ENCODE measurements around the gene SPC24. TPM values are rescaled to one million over a fixed set of nuclear protein-coding genes. Genes with fewer than 3 reads are reported as not detected.

SPC24 gene
- total RNA-seq, 1 experiment from 2014 or later: 50.6 TPM

DNA sequence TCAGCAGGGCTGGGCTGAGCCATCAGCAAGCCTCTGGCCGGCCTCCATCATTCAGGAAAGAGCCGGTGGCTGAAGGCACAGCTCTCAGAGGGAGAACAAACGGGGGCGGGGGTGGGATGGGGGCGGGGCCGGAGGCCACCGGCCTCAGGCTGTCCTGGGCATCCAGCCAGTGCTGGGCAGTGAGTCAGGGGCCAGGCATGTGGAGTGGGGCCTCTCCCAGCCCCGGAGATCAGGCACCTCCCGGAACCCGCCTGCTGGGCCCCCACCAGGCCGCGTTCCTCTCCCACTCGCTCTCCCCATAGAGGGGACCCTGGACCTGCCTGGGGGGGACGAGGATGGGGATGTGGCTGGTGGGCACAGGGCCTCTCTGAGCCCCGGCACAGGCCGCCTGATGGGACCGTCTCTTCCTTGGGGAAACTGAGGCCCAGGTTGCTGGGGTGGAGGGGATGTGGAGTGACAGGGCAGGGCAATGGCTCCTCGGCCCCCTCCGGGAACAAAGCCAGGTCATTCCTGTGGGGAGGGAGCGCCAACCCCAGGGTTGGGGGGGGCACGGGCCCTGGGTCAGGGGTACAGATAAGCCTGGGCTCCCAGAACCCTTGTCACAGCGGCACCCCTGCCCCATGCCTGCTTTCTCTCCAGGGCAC, 12.9 kb downstream of the SPC24 start:
- Histone ChIP-seq H3K27ac (ENCODE audit: low read length) (peak overlapping the region; percentile 97), H3K36me3 (ENCODE audit: control insufficient read depth, insufficient read depth, low read length) (no peaks in the 10 kb centered on the region), H3K27me3 (ENCODE audit: control insufficient read depth, insufficient read depth, low read length) (no peaks in the 10 kb centered on the region), H3K9me3 (ENCODE audit: control insufficient read depth, insufficient read depth, low read depth, low read length) (no peaks in the 10 kb centered on the region), H3K4me3 (ENCODE audit: low read depth in 2 of 2, low read length in 2 of 2) (0 out of 4 replicates have a peak overlapping the region, but pooled peaks of 1 of the 2 experiments have one; percentile 14), H3K4me1 (ENCODE audit: control insufficient read depth, insufficient read depth, low read length) (peaks cover 39% of the 10 kb centered on the region)
- 0 out of 2 replicates have a peak, but pooled peaks have one; percentile 36 for TF ChIP-seq SIN3A (IDR thresholded peaks at IDR 0.05; ENCODE audit: borderline replicate concordance, insufficient read depth, low read depth, low read length)
- no peak for TF ChIP-seq TCF7L2 (IDR thresholded peaks at IDR 0.05; ENCODE audit: low read depth, low read length)
- TF ChIP-seq, protein P1, sequence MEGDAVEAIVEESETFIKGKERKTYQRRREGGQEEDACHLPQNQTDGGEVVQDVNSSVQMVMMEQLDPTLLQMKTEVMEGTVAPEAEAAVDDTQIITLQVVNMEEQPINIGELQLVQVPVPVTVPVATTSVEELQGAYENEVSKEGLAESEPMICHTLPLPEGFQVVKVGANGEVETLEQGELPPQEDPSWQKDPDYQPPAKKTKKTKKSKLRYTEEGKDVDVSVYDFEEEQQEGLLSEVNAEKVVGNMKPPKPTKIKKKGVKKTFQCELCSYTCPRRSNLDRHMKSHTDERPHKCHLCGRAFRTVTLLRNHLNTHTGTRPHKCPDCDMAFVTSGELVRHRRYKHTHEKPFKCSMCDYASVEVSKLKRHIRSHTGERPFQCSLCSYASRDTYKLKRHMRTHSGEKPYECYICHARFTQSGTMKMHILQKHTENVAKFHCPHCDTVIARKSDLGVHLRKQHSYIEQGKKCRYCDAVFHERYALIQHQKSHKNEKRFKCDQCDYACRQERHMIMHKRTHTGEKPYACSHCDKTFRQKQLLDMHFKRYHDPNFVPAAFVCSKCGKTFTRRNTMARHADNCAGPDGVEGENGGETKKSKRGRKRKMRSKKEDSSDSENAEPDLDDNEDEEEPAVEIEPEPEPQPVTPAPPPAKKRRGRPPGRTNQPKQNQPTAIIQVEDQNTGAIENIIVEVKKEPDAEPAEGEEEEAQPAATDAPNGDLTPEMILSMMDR (IDR thresholded peaks at IDR 0.05): no peak
- TF ChIP-seq POLR2AphosphoS5 (IDR thresholded peaks at IDR 0.05; ENCODE audit: low read depth, low read length): peak; percentile 64
- TF ChIP-seq, protein P2, sequence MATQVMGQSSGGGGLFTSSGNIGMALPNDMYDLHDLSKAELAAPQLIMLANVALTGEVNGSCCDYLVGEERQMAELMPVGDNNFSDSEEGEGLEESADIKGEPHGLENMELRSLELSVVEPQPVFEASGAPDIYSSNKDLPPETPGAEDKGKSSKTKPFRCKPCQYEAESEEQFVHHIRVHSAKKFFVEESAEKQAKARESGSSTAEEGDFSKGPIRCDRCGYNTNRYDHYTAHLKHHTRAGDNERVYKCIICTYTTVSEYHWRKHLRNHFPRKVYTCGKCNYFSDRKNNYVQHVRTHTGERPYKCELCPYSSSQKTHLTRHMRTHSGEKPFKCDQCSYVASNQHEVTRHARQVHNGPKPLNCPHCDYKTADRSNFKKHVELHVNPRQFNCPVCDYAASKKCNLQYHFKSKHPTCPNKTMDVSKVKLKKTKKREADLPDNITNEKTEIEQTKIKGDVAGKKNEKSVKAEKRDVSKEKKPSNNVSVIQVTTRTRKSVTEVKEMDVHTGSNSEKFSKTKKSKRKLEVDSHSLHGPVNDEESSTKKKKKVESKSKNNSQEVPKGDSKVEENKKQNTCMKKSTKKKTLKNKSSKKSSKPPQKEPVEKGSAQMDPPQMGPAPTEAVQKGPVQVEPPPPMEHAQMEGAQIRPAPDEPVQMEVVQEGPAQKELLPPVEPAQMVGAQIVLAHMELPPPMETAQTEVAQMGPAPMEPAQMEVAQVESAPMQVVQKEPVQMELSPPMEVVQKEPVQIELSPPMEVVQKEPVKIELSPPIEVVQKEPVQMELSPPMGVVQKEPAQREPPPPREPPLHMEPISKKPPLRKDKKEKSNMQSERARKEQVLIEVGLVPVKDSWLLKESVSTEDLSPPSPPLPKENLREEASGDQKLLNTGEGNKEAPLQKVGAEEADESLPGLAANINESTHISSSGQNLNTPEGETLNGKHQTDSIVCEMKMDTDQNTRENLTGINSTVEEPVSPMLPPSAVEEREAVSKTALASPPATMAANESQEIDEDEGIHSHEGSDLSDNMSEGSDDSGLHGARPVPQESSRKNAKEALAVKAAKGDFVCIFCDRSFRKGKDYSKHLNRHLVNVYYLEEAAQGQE (IDR thresholded peaks at IDR 0.05; ENCODE audit: insufficient read depth in 1 of 2, low read depth in 2 of 2, low read length in 1 of 2): 0 out of 4 replicates have a peak, but pooled peaks of 1 of the 2 experiments have one; percentile 33
- DNase-seq (ENCODE audit: low read depth, low spot score) (peak; percentile 59), ATAC-seq (peak; percentile 73)
- in situ Hi-C loops (cut with HindIII; ENCODE audit: low pct_unique_long_range_greater_than_20kb, low sequenced_read_pairs) (no loop called here), intact Hi-C loops (cut with micrococcal nuclease; ENCODE audit: unreplicated experiment) (no loop called here)
- ChIA-PET POLR2A (no interaction called here), CTCF (interaction anchor here (0.6 kb wide), 1 partner anchor 23 kb away, joined by 3 read pairs; no protein-coding TSS in a partner anchor)
- BruUV-seq (replicated peaks): no TSS peak

DNA sequence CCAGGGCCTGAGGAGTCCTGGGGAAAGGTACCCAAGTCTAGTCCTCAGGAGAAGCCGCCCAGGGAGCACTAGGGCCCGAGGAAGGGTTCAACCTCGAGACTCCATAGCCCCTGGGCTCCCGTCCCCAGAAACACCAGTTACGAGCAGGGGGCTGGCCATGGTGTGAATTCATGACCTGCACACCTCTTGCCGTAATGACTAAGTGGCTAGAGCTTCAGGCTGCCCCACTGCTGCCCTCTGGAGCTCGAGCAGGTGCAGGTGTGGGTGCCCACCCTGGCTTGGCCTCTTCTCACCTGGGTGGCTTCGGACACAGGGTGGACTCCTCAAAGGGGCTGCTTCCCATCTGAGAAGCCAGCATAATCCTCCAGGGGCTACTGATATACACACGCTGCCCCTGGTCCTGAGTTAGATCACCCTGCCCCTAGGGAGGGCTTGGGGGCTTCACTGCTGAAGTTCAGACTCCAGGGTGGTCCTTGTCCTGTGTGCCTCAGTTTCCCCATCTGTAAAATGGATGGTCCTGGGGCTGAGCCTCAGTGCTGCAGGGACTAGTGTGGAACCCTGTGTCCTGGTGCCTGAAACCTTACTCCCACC, 13.6 kb downstream of the SPC24 start:
- Histone ChIP-seq H3K27ac (ENCODE audit: low read length) (peak overlapping the region; percentile 97), H3K9me3 (ENCODE audit: control insufficient read depth, insufficient read depth, low read depth, low read length) (no peaks in the 10 kb centered on the region), H3K4me1 (ENCODE audit: control insufficient read depth, insufficient read depth, low read length) (peaks cover 44% of the 10 kb centered on the region), H3K27me3 (ENCODE audit: control insufficient read depth, insufficient read depth, low read length) (no peaks in the 10 kb centered on the region), H3K36me3 (ENCODE audit: control insufficient read depth, insufficient read depth, low read length) (no peaks in the 10 kb centered on the region), H3K4me3 (ENCODE audit: low read depth in 2 of 2, low read length in 2 of 2) (no peak overlapping the region)
- no peak for TF ChIP-seq TCF7L2 (IDR thresholded peaks at IDR 0.05; ENCODE audit: low read depth, low read length)
- intact Hi-C loops (cut with micrococcal nuclease; ENCODE audit: unreplicated experiment) (no loop called here), in situ Hi-C loops (cut with HindIII; ENCODE audit: low pct_unique_long_range_greater_than_20kb, low sequenced_read_pairs) (no loop called here)
- POLR2A ChIA-PET: no interaction called here
- CTCF ChIA-PET: interaction anchor here (0.6 kb wide), 2 partner anchors 13 to 24 kb away, joined by 3 read pairs; no protein-coding TSS in a partner anchor
- BruUV-seq (replicated peaks): no TSS peak
- no peak for DNase-seq (ENCODE audit: low read depth, low spot score)
- peak; percentile 5; the same call in 1 of the 2 replicates for ATAC-seq

DNA sequence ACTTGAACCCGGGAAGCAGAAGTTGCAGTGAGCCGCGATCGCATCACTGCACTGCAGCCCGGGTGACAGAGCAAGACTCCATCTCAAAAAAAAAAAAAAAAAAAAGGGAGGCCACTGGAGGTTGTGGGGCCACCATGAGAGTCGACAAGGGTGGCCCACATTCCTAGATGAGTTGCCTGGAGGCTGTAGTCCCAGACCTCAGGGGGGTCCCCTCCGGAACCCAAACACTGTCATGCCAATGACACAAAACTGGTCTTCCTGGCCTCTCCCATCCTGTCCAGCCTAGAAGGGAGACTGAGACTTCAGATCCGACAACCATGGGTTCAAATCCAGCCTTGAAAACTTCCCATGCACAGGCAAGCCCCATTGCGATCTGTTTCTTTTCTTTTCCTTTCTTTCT, 14.7 kb downstream of the SPC24 start:
- ChIA-PET POLR2A (no interaction called here), CTCF (no interaction called here)
- no peaks in the 10 kb centered on the region for H3K36me3 ChIP-seq (ENCODE audit: control insufficient read depth, insufficient read depth, low read length)
- H3K27me3 ChIP-seq (ENCODE audit: control insufficient read depth, insufficient read depth, low read length): no peaks in the 10 kb centered on the region
- TF ChIP-seq SIN3A (IDR thresholded peaks at IDR 0.05; ENCODE audit: borderline replicate concordance, insufficient read depth, low read depth, low read length): no peak
- TF ChIP-seq, protein P2 (IDR thresholded peaks at IDR 0.05; ENCODE audit: insufficient read depth in 1 of 2, low read depth in 2 of 2, low read length in 1 of 2): no peak
- no peak for TF ChIP-seq POLR2AphosphoS5 (IDR thresholded peaks at IDR 0.05; ENCODE audit: low read depth, low read length)
- TF ChIP-seq, protein P1 (IDR thresholded peaks at IDR 0.05): no peak
- no peak for TF ChIP-seq TCF7L2 (IDR thresholded peaks at IDR 0.05; ENCODE audit: low read depth, low read length)
- ATAC-seq (no peak), DNase-seq (ENCODE audit: low read depth, low spot score) (no peak)
- no peaks in the 10 kb centered on the region for H3K9me3 ChIP-seq (ENCODE audit: control insufficient read depth, insufficient read depth, low read depth, low read length)
- H3K27ac ChIP-seq (ENCODE audit: low read length): peak overlapping the region; percentile 97
- intact Hi-C loops (cut with micrococcal nuclease; ENCODE audit: unreplicated experiment): no loop called here
- BruUV-seq (replicated peaks): no TSS peak
- no peak overlapping the region for H3K4me3 ChIP-seq (ENCODE audit: low read depth in 2 of 2, low read length in 2 of 2)
- H3K4me1 ChIP-seq (ENCODE audit: control insufficient read depth, insufficient read depth, low read length): peaks cover 44% of the 10 kb centered on the region
- in situ Hi-C loops (cut with HindIII; ENCODE audit: low pct_unique_long_range_greater_than_20kb, low sequenced_read_pairs): no loop called here

All from Panc1 (cell line).